ENCODE data around the gene JPH3. TPM values are rescaled to one million over a fixed set of nuclear protein-coding genes. Genes with fewer than 3 reads are reported as not detected.
"Not testable (repeated sequence)": the region's sequence is repeated elsewhere in the genome, so short reads cannot be mapped to it uniquely, and the experiment has no call there.

JPH3 gene
- total and polyA plus RNA-seq, 2 experiments from 2014 or later: not detected

- 94 to 97% methylated on average over 12 of the region's 12 CpGs for WGBS, 2 experiments (ENCODE audit: low coverage in 1 of 2, low lambda C conversion rate in 2 of 2, missing lambda C conversion rate in 2 of 2)
- Histone ChIP-seq H3K27ac (no peak overlapping the region), H3K79me2 (ENCODE audit: insufficient read depth) (no peaks in the 10 kb centered on the region), H3K9ac (no peak overlapping the region), H3K9me3 (ENCODE audit: low read depth) (no peaks in the 10 kb centered on the region), H3K4me2 (ENCODE audit: unreplicated experiment) (no peak overlapping the region), H3K4me3 (no peak overlapping the region), H3K27me3 (replicated peaks; ENCODE audit: insufficient read depth) (no peaks in the 10 kb centered on the region), H2AFZ (no peak overlapping the region), H3K4me1 (ENCODE audit: insufficient read depth) (no peaks in the 10 kb centered on the region), H3F3A (ENCODE audit: insufficient read depth) (no peaks in the 10 kb centered on the region), H4K20me1 (ENCODE audit: insufficient read depth) (no peaks in the 10 kb centered on the region), H3K36me3 (ENCODE audit: low read depth) (no peaks in the 10 kb centered on the region), H3K9me2 (ENCODE audit: insufficient read depth) (no peaks in the 10 kb centered on the region)
- no peak for TF ChIP-seq EZH2 (IDR thresholded peaks at IDR 0.05; ENCODE audit: insufficient read depth, poor library complexity, severe bottlenecking)
- TF ChIP-seq EZH2phosphoT487 (IDR thresholded peaks at IDR 0.05; ENCODE audit: insufficient read depth, low read depth): no peak
- DNase-seq: no peak
- in situ Hi-C loops (cut with MboI): no loop called here
Measured at GRCh38 chr16:87715658-87716057, 113.3 kb downstream of the JPH3 start.

- H3K9me3 ChIP-seq (ENCODE audit: low read depth); H3F3A ChIP-seq (ENCODE audit: insufficient read depth); H3K79me2 ChIP-seq (ENCODE audit: insufficient read depth); H3K4me3 ChIP-seq; H3K27me3 ChIP-seq (replicated peaks; ENCODE audit: insufficient read depth); H3K4me1 ChIP-seq (ENCODE audit: insufficient read depth); in situ Hi-C loops (cut with MboI); H3K4me2 ChIP-seq (ENCODE audit: unreplicated experiment); H3K9me2 ChIP-seq (ENCODE audit: insufficient read depth); DNase-seq; H3K36me3 ChIP-seq (ENCODE audit: low read depth); H2AFZ ChIP-seq; H4K20me1 ChIP-seq (ENCODE audit: insufficient read depth); H3K9ac ChIP-seq; H3K27ac ChIP-seq: not testable (repeated sequence)
- 96 to 100% methylated on average over 4 to 24 of the region's 28 CpGs for WGBS, 2 experiments (ENCODE audit: low coverage in 1 of 2, low lambda C conversion rate in 2 of 2, missing lambda C conversion rate in 2 of 2)
Measured at GRCh38 chr16:87718831-87719230, 116.5 kb downstream of the JPH3 start.

GRCh38 chr16:87720446-87720845, 118.1 kb downstream of the JPH3 start:
- in situ Hi-C loops (cut with MboI): no loop called here

GRCh38 chr16:87721622-87722585, 119.6 kb downstream of the JPH3 start:
- no peaks in the 10 kb centered on the region for H3K9me3 ChIP-seq (ENCODE audit: low read depth)
- H3K9ac ChIP-seq: no peak overlapping the region
- H3K27me3 ChIP-seq (replicated peaks; ENCODE audit: insufficient read depth): no peaks in the 10 kb centered on the region
- no peaks in the 10 kb centered on the region for H3K9me2 ChIP-seq (ENCODE audit: insufficient read depth)
- H3K27ac ChIP-seq: no peak overlapping the region
- no peaks in the 10 kb centered on the region for H3K79me2 ChIP-seq (ENCODE audit: insufficient read depth)
- H2AFZ ChIP-seq: no peak overlapping the region
- H3K4me2 ChIP-seq (ENCODE audit: unreplicated experiment): no peak overlapping the region
- WGBS, 2 experiments (ENCODE audit: low coverage in 1 of 2, low lambda C conversion rate in 2 of 2, missing lambda C conversion rate in 2 of 2): 87 to 89% methylated on average over 33 of the region's 33 CpGs
- in situ Hi-C loops (cut with MboI): no loop called here
- no peak for DNase-seq
- H4K20me1 ChIP-seq (ENCODE audit: insufficient read depth): no peaks in the 10 kb centered on the region
- H3K4me3 ChIP-seq: no peak overlapping the region
- H3K36me3 ChIP-seq (ENCODE audit: low read depth): no peaks in the 10 kb centered on the region
- no peaks in the 10 kb centered on the region for H3K4me1 ChIP-seq (ENCODE audit: insufficient read depth)
- no peaks in the 10 kb centered on the region for H3F3A ChIP-seq (ENCODE audit: insufficient read depth)
- no peak for TF ChIP-seq EZH2 (IDR thresholded peaks at IDR 0.05; ENCODE audit: insufficient read depth, poor library complexity, severe bottlenecking)
- no peak for TF ChIP-seq EZH2phosphoT487 (IDR thresholded peaks at IDR 0.05; ENCODE audit: insufficient read depth, low read depth)

More at GRCh38 chr16:87720446-87720845, 118.1 kb downstream of the JPH3 start:
- TF ChIP-seq EZH2 (IDR thresholded peaks at IDR 0.05; ENCODE audit: insufficient read depth, poor library complexity, severe bottlenecking) (no peak), EZH2phosphoT487 (IDR thresholded peaks at IDR 0.05; ENCODE audit: insufficient read depth, low read depth) (no peak)
- H3K4me2 ChIP-seq (ENCODE audit: unreplicated experiment): no peak overlapping the region
- no peaks in the 10 kb centered on the region for H3F3A ChIP-seq (ENCODE audit: insufficient read depth)
- no peak overlapping the region for H2AFZ ChIP-seq
- H3K9ac ChIP-seq: no peak overlapping the region
- no peak overlapping the region for H3K27ac ChIP-seq
- no peaks in the 10 kb centered on the region for H3K79me2 ChIP-seq (ENCODE audit: insufficient read depth)
- H4K20me1 ChIP-seq (ENCODE audit: insufficient read depth): no peaks in the 10 kb centered on the region
- DNase-seq: no peak
- H3K4me3 ChIP-seq: no peak overlapping the region
- no peaks in the 10 kb centered on the region for H3K4me1 ChIP-seq (ENCODE audit: insufficient read depth)
- H3K36me3 ChIP-seq (ENCODE audit: low read depth): no peaks in the 10 kb centered on the region
- H3K9me3 ChIP-seq (ENCODE audit: low read depth): no peaks in the 10 kb centered on the region
- H3K27me3 ChIP-seq (replicated peaks; ENCODE audit: insufficient read depth): no peaks in the 10 kb centered on the region
- no peaks in the 10 kb centered on the region for H3K9me2 ChIP-seq (ENCODE audit: insufficient read depth)
- whole genome bisulfite sequencing, 2 experiments (ENCODE audit: low coverage in 1 of 2, low lambda C conversion rate in 2 of 2, missing lambda C conversion rate in 2 of 2): 94 to 95% methylated on average over 23 to 24 of the region's 24 CpGs
